HCT116 (cell line): ENCODE measurements around the gene ZNF697.
A peak's percentile ranks its signal among the peaks of the same experiment; 100 is the strongest.

Source experiments
- CTCF ChIP-seq, 3 experiments: fragments of 200-600 bp in 1 of 3; sonication (generic) in 1 of 3; IDR thresholded peaks in 2 of 3; conservative IDR thresholded peaks in 1 of 3; 2 replicates each; pipeline ENCODE4 v1.5.1; 2012 to 2017; ENCODE audit warnings: low read depth in 2 of 3, low read length in 2 of 3, antibody characterized with exemption in 1 of 3, borderline replicate concordance in 1 of 3, control low read depth in 1 of 3, mild to moderate bottlenecking in 1 of 3, mixed read lengths in 1 of 3, mixed run types in 1 of 3, moderate library complexity in 1 of 3; ENCODE audit not compliant: insufficient read depth in 1 of 3
- EZH2 ChIP-seq: fragments of 200-600 bp; sonication (generic); IDR thresholded peaks from 2 replicates; pipeline ENCODE4 v1.6.1; 2017; ENCODE audit warnings: antibody characterized with exemption, mixed run types
- JUND ChIP-seq: IDR thresholded peaks from 2 replicates; pipeline ENCODE4 v1.6.1; 2012
- MAX ChIP-seq: IDR thresholded peaks from 2 replicates; pipeline ENCODE4 v1.6.1; 2012
- POLR2A ChIP-seq: IDR thresholded peaks from 2 replicates; pipeline ENCODE4 v1.7.0; 2011; ENCODE audit warnings: borderline replicate concordance; ENCODE audit not compliant: insufficient read depth, insufficient read length; ENCODE audit errors: extremely low read depth
- POLR2AphosphoS5 ChIP-seq: IDR thresholded peaks from 2 replicates; pipeline ENCODE4 v1.6.1; 2011; ENCODE audit warnings: mild to moderate bottlenecking, low read depth, low read length, moderate library complexity
- RAD21 ChIP-seq: IDR thresholded peaks from 2 replicates; pipeline ENCODE4 v1.6.1; 2012; ENCODE audit warnings: low read depth, mild to moderate bottlenecking

- TF ChIP-seq POLR2A (peak; percentile 31), MAX (peak; percentile 34; the same call in 1 of the 2 replicates), JUND (no peak), CTCF (IDR thresholded peaks at IDR 0.05 in 2 of 3, conservative IDR thresholded peaks at IDR 0.05 in 1 of 3; ENCODE audit: borderline replicate concordance in 1 of 3, insufficient read depth in 1 of 3, low read depth in 2 of 3, low read length in 2 of 3) (peak in 1 of 3 experiments; percentile 6; a peak in 1 of 6 replicates), EZH2 (no peak), RAD21 (no peak), POLR2AphosphoS5 (peak; percentile 86)
Measured at GRCh38 chr1:119647734-119648619, at the start of gene ZNF697.
